ENCODE results near the gene MOSMO. TPM values are rescaled to one million over a fixed set of nuclear protein-coding genes. Genes with fewer than 3 reads are reported as not detected.

MOSMO gene
- total and polyA plus RNA-seq, 10 donors: 9.5 to 35.7 (median 16.8) TPM

DNA sequence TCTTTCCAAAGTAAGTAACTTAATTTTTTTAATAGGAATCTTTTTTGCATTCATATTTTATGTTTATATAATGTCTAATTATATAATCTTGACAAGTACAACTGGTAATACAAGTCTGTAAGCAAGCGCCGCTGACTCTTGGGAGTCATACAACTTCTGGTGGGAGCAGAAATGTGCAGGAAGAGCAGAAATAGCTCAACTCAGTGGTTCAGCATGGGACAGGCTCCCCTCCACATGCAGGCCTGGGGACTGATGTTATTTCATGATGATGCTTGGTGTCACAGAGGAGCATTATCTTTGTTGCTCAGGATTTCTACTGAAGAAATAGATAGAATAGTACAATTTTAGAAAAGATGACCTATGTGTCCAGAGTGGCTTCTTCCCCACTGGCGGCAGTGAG is 44.0 kb upstream of the MOSMO start:
- Histone ChIP-seq H3K27me3 (replicated peaks in 1 of 7) (no peaks in the 10 kb centered on the region), H3K27ac (no peak overlapping the region), H3K4me3 (no peak overlapping the region), H3K9me3 (no peaks in the 10 kb centered on the region), H3K4me1 (peaks cover 0 to 2% (median 0%) of the 10 kb centered on the region in 6 donors), H3K36me3 (peaks cover 12 to 100% (median 99%) of the 10 kb centered on the region in 6 donors)
- DNase-seq: no peak
- 94 to 98% (median 97%) methylated on average over 3 of the region's 3 CpGs for WGBS, 5 donors
- TF ChIP-seq POLR2A (IDR thresholded peaks at IDR 0.05) (no peak), POLR2AphosphoS5 (IDR thresholded peaks at IDR 0.05) (no peak)
- TF ChIP-seq, protein P1, sequence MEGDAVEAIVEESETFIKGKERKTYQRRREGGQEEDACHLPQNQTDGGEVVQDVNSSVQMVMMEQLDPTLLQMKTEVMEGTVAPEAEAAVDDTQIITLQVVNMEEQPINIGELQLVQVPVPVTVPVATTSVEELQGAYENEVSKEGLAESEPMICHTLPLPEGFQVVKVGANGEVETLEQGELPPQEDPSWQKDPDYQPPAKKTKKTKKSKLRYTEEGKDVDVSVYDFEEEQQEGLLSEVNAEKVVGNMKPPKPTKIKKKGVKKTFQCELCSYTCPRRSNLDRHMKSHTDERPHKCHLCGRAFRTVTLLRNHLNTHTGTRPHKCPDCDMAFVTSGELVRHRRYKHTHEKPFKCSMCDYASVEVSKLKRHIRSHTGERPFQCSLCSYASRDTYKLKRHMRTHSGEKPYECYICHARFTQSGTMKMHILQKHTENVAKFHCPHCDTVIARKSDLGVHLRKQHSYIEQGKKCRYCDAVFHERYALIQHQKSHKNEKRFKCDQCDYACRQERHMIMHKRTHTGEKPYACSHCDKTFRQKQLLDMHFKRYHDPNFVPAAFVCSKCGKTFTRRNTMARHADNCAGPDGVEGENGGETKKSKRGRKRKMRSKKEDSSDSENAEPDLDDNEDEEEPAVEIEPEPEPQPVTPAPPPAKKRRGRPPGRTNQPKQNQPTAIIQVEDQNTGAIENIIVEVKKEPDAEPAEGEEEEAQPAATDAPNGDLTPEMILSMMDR (IDR thresholded peaks at IDR 0.05 in 8 of 11, conservative IDR thresholded peaks at IDR 0.05 in 3 of 11): no peak
- intact Hi-C loops (cut with DNase I; ENCODE audit: low total_unique reads): no loop called here

DNA sequence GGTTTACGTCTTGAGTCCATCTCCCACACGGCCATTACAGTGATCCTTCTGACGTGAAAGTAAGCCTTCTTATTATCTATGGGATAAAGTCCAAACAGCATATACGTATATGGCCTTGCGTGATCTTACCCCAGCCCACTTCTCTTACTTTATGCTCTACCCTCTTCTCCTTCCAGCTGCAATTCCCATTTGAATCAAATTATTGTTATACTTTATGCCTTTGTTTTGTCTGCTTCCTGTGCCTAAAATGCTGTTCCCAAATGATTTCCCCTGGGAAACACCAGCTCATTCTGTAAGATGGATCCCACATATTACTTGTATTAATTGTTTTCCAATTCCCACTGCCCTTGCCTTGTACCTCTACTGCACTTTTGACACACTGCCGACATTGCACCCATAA is 43.6 kb upstream of the MOSMO start:
- H3K27ac ChIP-seq: no peak overlapping the region
- 91 to 98% (median 96%) methylated on average over 6 of the region's 6 CpGs for WGBS, 5 donors
- H3K36me3 ChIP-seq: peaks cover 12 to 100% (median 99%) of the 10 kb centered on the region in 6 donors
- intact Hi-C loops (cut with DNase I; ENCODE audit: low total_unique reads): no loop called here
- no peaks in the 10 kb centered on the region for H3K4me1 ChIP-seq
- DNase-seq: no peak
- no peaks in the 10 kb centered on the region for H3K27me3 ChIP-seq (replicated peaks in 1 of 7)
- no peak overlapping the region for H3K4me3 ChIP-seq
- no peak for TF ChIP-seq POLR2A (IDR thresholded peaks at IDR 0.05)
- TF ChIP-seq, protein P1 (IDR thresholded peaks at IDR 0.05 in 8 of 11, conservative IDR thresholded peaks at IDR 0.05 in 3 of 11): no peak
- no peak for TF ChIP-seq POLR2AphosphoS5 (IDR thresholded peaks at IDR 0.05)
- H3K9me3 ChIP-seq: no peaks in the 10 kb centered on the region

DNA sequence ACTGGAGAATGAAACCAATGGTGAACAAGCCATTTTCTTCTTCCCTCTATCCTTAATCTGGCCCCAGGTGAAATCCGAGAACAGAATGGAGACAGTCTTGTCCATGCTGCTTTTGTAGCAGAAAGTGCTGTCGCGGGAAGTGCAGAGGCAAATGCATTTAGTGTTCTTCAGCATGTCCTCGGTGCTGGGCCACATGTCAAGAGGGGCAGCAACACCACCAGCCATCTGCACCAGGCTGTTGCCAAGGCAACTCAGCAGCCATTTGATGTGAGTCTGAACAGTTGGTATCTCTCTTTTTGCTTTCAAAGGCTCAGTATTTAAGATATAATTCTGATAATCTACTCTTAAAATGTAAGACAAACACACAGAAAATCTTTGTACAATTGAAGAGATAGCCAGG is 36.1 kb upstream of the MOSMO start:
- TF ChIP-seq POLR2AphosphoS5 (IDR thresholded peaks at IDR 0.05): no peak
- TF ChIP-seq POLR2A (IDR thresholded peaks at IDR 0.05): no peak
- TF ChIP-seq, protein P1 (IDR thresholded peaks at IDR 0.05 in 8 of 11, conservative IDR thresholded peaks at IDR 0.05 in 3 of 11): no peak
- 91 to 98% (median 94%) methylated on average over 4 of the region's 4 CpGs for WGBS, 5 donors
- Histone ChIP-seq H3K27ac (no peak overlapping the region), H3K9me3 (no peaks in the 10 kb centered on the region), H3K4me1 (no peaks in the 10 kb centered on the region), H3K36me3 (peaks cover 8 to 100% (median 99%) of the 10 kb centered on the region in 6 donors), H3K27me3 (replicated peaks in 1 of 7) (no peaks in the 10 kb centered on the region), H3K4me3 (no peak overlapping the region)
- DNase-seq: no peak
- intact Hi-C loops (cut with DNase I; ENCODE audit: low total_unique reads): no loop called here

DNA sequence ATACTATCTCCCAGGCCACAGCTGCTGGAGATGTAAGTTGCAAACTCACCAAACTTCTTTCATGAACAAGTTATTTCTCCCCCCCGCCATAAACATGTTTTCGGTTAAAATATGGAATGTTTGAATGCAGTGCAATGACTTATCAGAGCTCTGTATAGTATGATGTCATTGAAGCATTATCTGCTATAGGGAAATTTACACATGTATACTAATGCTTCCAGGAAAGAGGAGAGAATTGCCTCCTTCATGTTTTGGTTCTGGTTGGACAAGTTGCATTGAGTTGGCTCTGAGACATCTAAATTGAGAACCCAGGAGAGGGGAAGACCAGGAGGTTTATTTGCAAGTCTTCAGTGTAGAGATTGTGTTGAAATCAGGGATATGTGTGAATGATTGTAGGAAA is 34.0 kb upstream of the MOSMO start:
- WGBS, 5 donors: 93 to 99% (median 96%) methylated on average over 2 of the region's 2 CpGs
- Histone ChIP-seq H3K27ac (no peak overlapping the region), H3K4me1 (no peaks in the 10 kb centered on the region), H3K4me3 (no peak overlapping the region), H3K36me3 (peaks cover 8 to 100% (median 100%) of the 10 kb centered on the region in 6 donors), H3K9me3 (no peaks in the 10 kb centered on the region), H3K27me3 (replicated peaks in 1 of 7) (no peaks in the 10 kb centered on the region)
- no peak for TF ChIP-seq POLR2AphosphoS5 (IDR thresholded peaks at IDR 0.05)
- TF ChIP-seq, protein P1 (IDR thresholded peaks at IDR 0.05 in 8 of 11, conservative IDR thresholded peaks at IDR 0.05 in 3 of 11): no peak
- intact Hi-C loops (cut with DNase I; ENCODE audit: low total_unique reads): no loop called here
- DNase-seq: no peak
